Stomach (tissue), 4 donors: ENCODE measurements around the gene PPEF1.

Experiments used
- POLR2A ChIP-seq, 4 donors: fragments of 450-650 bp; IDR thresholded peaks; one replicate each; pipeline ENCODE4 v1.6.1; 2016; ENCODE audit warnings: antibody characterized with exemption in 4 of 4, control low read depth in 2 of 4, mild to moderate bottlenecking in 1 of 4, moderate library complexity in 1 of 4
- TF ChIP-seq, protein P1 (sequence below), 7 experiments: fragments of 450-650 bp in 4 of 7; fragments of 200-600 bp in 3 of 7; sonication (generic) in 3 of 7; IDR thresholded peaks; one replicate each; pipeline ENCODE4 v1.5.1; 2016 to 2019; ENCODE audit warnings: antibody characterized with exemption in 7 of 7, control low read depth in 2 of 7, mild to moderate bottlenecking in 1 of 7

DNA sequence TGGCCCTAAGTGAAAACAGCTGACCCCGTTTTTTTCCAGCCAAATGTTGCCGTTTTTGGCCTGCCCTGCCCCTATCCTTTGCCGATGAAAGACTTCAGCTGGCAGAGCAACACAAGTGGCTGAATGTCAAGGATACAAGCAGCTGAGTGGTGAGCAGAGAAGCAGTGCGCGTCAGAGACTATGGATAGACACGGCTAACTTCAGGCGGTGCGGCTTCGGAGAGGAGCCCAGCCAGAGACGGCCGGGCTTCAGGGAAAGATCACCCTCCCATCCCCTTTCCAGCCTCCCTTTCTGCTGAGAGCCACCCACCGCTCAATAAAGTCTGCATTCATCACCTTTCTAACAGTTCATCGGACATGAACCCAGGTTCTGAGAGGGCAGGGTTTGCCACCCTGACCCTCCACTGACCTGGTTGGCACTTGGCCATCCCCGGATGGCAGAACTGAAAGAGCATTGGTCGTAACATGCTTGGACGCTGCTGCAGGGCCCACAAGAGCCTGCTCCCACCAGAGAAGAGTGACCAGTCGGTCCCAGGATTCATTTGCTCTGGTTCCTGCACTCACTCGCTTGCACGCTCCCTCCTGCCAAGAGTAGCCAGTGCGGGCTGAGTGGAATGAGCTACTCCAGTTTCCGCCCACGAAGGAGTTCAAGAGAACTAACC, 125.8 kb downstream of the PPEF1 start:
- no peak for TF ChIP-seq POLR2A (IDR thresholded peaks at IDR 0.05)
- TF ChIP-seq, protein P1, sequence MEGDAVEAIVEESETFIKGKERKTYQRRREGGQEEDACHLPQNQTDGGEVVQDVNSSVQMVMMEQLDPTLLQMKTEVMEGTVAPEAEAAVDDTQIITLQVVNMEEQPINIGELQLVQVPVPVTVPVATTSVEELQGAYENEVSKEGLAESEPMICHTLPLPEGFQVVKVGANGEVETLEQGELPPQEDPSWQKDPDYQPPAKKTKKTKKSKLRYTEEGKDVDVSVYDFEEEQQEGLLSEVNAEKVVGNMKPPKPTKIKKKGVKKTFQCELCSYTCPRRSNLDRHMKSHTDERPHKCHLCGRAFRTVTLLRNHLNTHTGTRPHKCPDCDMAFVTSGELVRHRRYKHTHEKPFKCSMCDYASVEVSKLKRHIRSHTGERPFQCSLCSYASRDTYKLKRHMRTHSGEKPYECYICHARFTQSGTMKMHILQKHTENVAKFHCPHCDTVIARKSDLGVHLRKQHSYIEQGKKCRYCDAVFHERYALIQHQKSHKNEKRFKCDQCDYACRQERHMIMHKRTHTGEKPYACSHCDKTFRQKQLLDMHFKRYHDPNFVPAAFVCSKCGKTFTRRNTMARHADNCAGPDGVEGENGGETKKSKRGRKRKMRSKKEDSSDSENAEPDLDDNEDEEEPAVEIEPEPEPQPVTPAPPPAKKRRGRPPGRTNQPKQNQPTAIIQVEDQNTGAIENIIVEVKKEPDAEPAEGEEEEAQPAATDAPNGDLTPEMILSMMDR (IDR thresholded peaks at IDR 0.05) = no peak
